ENCODE results near the gene MDH1B. TPM values are rescaled to one million over a fixed set of nuclear protein-coding genes. Genes with fewer than 3 reads are reported as not detected.

The MDH1B gene
- total RNA-seq, 4 donors from 2014 or later, result 1.3 to 38.2 (median 4.8) TPM

- H3K9me3 ChIP-seq, result no peaks in the 10 kb centered on the region
- no peak overlapping the region for H3K27ac ChIP-seq
- DNase-seq, result no peak
- intact Hi-C loops (cut with DNase I; ENCODE audit: low total_unique reads), result no loop called here
- TF ChIP-seq POLR2A (IDR thresholded peaks at IDR 0.05) (no peak), CTCF (IDR thresholded peaks at IDR 0.05) (no peak)
- H3K4me1 ChIP-seq, result no peaks in the 10 kb centered on the region
- H3K4me3 ChIP-seq, result no peak overlapping the region
- no peaks in the 10 kb centered on the region for H3K27me3 ChIP-seq
- no peaks in the 10 kb centered on the region for H3K36me3 ChIP-seq
Observed at GRCh38 chr2:206701952-206702605, 63.0 kb downstream of the MDH1B start.

- TF ChIP-seq CTCF (IDR thresholded peaks at IDR 0.05) (no peak), POLR2A (IDR thresholded peaks at IDR 0.05) (no peak)
- H3K4me1 ChIP-seq, result no peaks in the 10 kb centered on the region
- intact Hi-C loops (cut with DNase I; ENCODE audit: low total_unique reads), result no loop called here
- H3K4me3 ChIP-seq, result no peak overlapping the region
- H3K36me3 ChIP-seq, result no peaks in the 10 kb centered on the region
- DNase-seq, result no peak
- no peak overlapping the region for H3K27ac ChIP-seq
- H3K27me3 ChIP-seq, result no peaks in the 10 kb centered on the region
- no peaks in the 10 kb centered on the region for H3K9me3 ChIP-seq
Observed at GRCh38 chr2:206700156-206700555, 65.0 kb downstream of the MDH1B start.

GRCh38 chr2:206698811-206699210 lies 66.3 kb downstream of the MDH1B start:
- Histone ChIP-seq H3K4me3 (no peak overlapping the region), H3K4me1 (no peaks in the 10 kb centered on the region), H3K36me3 (no peaks in the 10 kb centered on the region), H3K9me3 (no peaks in the 10 kb centered on the region), H3K27ac (no peak overlapping the region), H3K27me3 (no peaks in the 10 kb centered on the region)
- no peak for DNase-seq
- intact Hi-C loops (cut with DNase I; ENCODE audit: low total_unique reads), result loop anchor here (10.0 kb wide), 1 partner anchor 776 kb away; no protein-coding TSS in a partner anchor
- TF ChIP-seq POLR2A (IDR thresholded peaks at IDR 0.05) (no peak), CTCF (IDR thresholded peaks at IDR 0.05) (no peak)

- TF ChIP-seq POLR2A (IDR thresholded peaks at IDR 0.05) (no peak), CTCF (IDR thresholded peaks at IDR 0.05) (no peak)
- no peaks in the 10 kb centered on the region for H3K4me1 ChIP-seq
- no peak overlapping the region for H3K4me3 ChIP-seq
- DNase-seq, result no peak
- H3K36me3 ChIP-seq, result no peaks in the 10 kb centered on the region
- H3K27ac ChIP-seq, result no peak overlapping the region
- intact Hi-C loops (cut with DNase I; ENCODE audit: low total_unique reads), result loop anchor here (10.0 kb wide), 1 partner anchor 778 kb away; no protein-coding TSS in a partner anchor
- H3K27me3 ChIP-seq, result no peaks in the 10 kb centered on the region
- no peaks in the 10 kb centered on the region for H3K9me3 ChIP-seq
Observed at GRCh38 chr2:206696910-206697309, 68.2 kb downstream of the MDH1B start.

GRCh38 chr2:206693399-206694137 lies 71.6 kb downstream of the MDH1B start:
- Histone ChIP-seq H3K27me3 (no peaks in the 10 kb centered on the region), H3K4me1 (no peaks in the 10 kb centered on the region), H3K27ac (no peak overlapping the region), H3K4me3 (no peak overlapping the region), H3K36me3 (no peaks in the 10 kb centered on the region), H3K9me3 (no peaks in the 10 kb centered on the region)
- DNase-seq, result peak in 1 of 2 donors; percentile 21
- TF ChIP-seq POLR2A (IDR thresholded peaks at IDR 0.05) (no peak), CTCF (IDR thresholded peaks at IDR 0.05) (peak; percentile 42 to 64 (median 56))
- intact Hi-C loops (cut with DNase I; ENCODE audit: low total_unique reads), result loop anchor here (10.0 kb wide), 1 partner anchor 781 kb away; no protein-coding TSS in a partner anchor
